ENCODE results near the gene AMBRA1.

GRCh38 chr11:46351148-46351547 is 242.7 kb downstream of the AMBRA1 start:
- TF ChIP-seq CTCF (IDR thresholded peaks at IDR 0.05) (no peak), POLR2A (IDR thresholded peaks at IDR 0.05) (no peak)
